ENCODE data around the gene NKAIN2.

The NKAIN2 gene

GRCh38 chr6:123854201-123854600, 50.5 kb downstream of the NKAIN2 start:
- H3K4me3 ChIP-seq (ENCODE audit: low read depth, low read length), result no peak overlapping the region
- no peak for TF ChIP-seq CTCF (IDR thresholded peaks at IDR 0.05; ENCODE audit: low read depth, low read length)
- in situ Hi-C loops (cut with HindIII; ENCODE audit: low sequenced_read_pairs), result no loop called here
- no peak for DNase-seq (ENCODE audit: low read depth, low spot score)

- no peak overlapping the region for H3K4me3 ChIP-seq (ENCODE audit: low read depth, low read length)
- in situ Hi-C loops (cut with HindIII; ENCODE audit: low sequenced_read_pairs), result no loop called here
- TF ChIP-seq CTCF (IDR thresholded peaks at IDR 0.05; ENCODE audit: low read depth, low read length), result no peak
- no peak for DNase-seq (ENCODE audit: low read depth, low spot score)
Measured at GRCh38 chr6:123855506-123855905, 51.8 kb downstream of the NKAIN2 start.

- in situ Hi-C loops (cut with HindIII; ENCODE audit: low sequenced_read_pairs), result no loop called here
- TF ChIP-seq CTCF (IDR thresholded peaks at IDR 0.05; ENCODE audit: low read depth, low read length), result no peak
- no peak for DNase-seq (ENCODE audit: low read depth, low spot score)
- H3K4me3 ChIP-seq (ENCODE audit: low read depth, low read length), result no peak overlapping the region
Measured at GRCh38 chr6:123859291-123859690, 55.6 kb downstream of the NKAIN2 start.

GRCh38 chr6:123869334-123869733, 65.7 kb downstream of the NKAIN2 start:
- H3K4me3 ChIP-seq (ENCODE audit: low read depth, low read length), result no peak overlapping the region
- in situ Hi-C loops (cut with HindIII; ENCODE audit: low sequenced_read_pairs), result no loop called here
- DNase-seq (ENCODE audit: low read depth, low spot score), result no peak
- no peak for TF ChIP-seq CTCF (IDR thresholded peaks at IDR 0.05; ENCODE audit: low read depth, low read length)

GRCh38 chr6:123873974-123874373, 70.3 kb downstream of the NKAIN2 start:
- no peak for DNase-seq (ENCODE audit: low read depth, low spot score)
- no peak for TF ChIP-seq CTCF (IDR thresholded peaks at IDR 0.05; ENCODE audit: low read depth, low read length)
- in situ Hi-C loops (cut with HindIII; ENCODE audit: low sequenced_read_pairs), result no loop called here
- no peak overlapping the region for H3K4me3 ChIP-seq (ENCODE audit: low read depth, low read length)

GRCh38 chr6:123875784-123876183, 72.1 kb downstream of the NKAIN2 start:
- TF ChIP-seq CTCF (IDR thresholded peaks at IDR 0.05; ENCODE audit: low read depth, low read length), result no peak
- no peak for DNase-seq (ENCODE audit: low read depth, low spot score)
- no peak overlapping the region for H3K4me3 ChIP-seq (ENCODE audit: low read depth, low read length)
- in situ Hi-C loops (cut with HindIII; ENCODE audit: low sequenced_read_pairs), result no loop called here

- DNase-seq (ENCODE audit: low read depth, low spot score), result no peak
- no peak overlapping the region for H3K4me3 ChIP-seq (ENCODE audit: low read depth, low read length)
- in situ Hi-C loops (cut with HindIII; ENCODE audit: low sequenced_read_pairs), result no loop called here
- no peak for TF ChIP-seq CTCF (IDR thresholded peaks at IDR 0.05; ENCODE audit: low read depth, low read length)
Measured at GRCh38 chr6:123879749-123880148, 76.1 kb downstream of the NKAIN2 start.
